GM18526 (cell line): Measurements from ENCODE around the gene CNNM1.

Source experiments
- POLR2A ChIP-seq: IDR thresholded peaks from 3 replicates; pipeline ENCODE4 v1.6.1; 2011; ENCODE audit not compliant: insufficient read length; ENCODE audit errors: extremely low read depth

The CNNM1 gene

DNA sequence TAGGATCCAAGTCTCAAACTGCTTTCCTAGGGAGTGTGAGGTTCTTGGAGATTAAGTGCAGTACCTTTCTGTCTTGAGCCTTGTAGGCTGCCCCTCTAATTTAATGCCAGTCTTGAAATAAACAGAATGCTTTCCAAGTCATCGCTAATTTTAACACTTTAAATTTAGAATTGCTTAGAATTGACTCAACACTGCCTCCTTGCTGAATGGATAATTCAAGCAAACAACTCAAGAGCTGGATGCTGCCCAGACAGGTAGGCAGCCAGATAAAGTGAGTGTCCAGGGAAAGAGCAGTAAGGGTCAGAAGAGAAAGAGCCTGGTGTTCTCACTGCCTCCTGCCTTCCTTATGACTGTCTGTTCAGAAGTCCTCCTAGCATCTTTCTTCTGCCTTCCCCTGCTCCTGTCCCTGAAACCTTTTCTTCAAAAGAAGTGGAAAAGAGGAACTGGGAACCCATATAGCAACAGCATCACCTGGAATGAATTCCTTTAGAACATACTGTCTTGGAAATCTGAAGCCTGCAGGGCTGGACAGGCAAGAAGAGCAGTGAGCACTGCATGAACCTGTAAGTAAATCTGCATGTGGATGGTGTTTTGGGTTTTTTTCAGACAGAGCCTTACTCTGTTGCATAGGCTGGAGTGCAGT lies 104.3 kb downstream of the CNNM1 start:
- TF ChIP-seq POLR2A: no peak

- no peak for TF ChIP-seq POLR2A
Measured at GRCh38 chr10:99435986-99436638, 107.0 kb downstream of the CNNM1 start.

GRCh38 chr10:99438890-99439289 lies 109.7 kb downstream of the CNNM1 start:
- TF ChIP-seq POLR2A: no peak

- no peak for TF ChIP-seq POLR2A
Measured at GRCh38 chr10:99442394-99442793, 113.2 kb downstream of the CNNM1 start.

GRCh38 chr10:99443500-99443899 lies 114.3 kb downstream of the CNNM1 start:
- no peak for TF ChIP-seq POLR2A
